IMR-90 (cell line): ENCODE results near the gene AKAP6. TPM values are rescaled to one million over a fixed set of nuclear protein-coding genes. Genes with fewer than 3 reads are reported as not detected.

ENCODE experiments used
- ATAC-seq: fragments of 200-7000 bp; cut with Tn5 transposase; 2 replicates; pipeline ENCODE4 v1.9.1; 2020; ENCODE audit warnings: low read depth, mild to moderate bottlenecking, moderate library complexity
- BruUV-seq: library from RNA; stranded (reverse); fragments of 400-500 nt; replicated peaks from 2 replicates; lab custom pipeline; 2021; lab: Mats Ljungman, UMichigan
- CTCF ChIA-PET: fragments of 300-600 bp; formaldehyde crosslinking; extraction: SDS; loops from one replicate; lab custom pipeline; 2021; ENCODE audit warnings: antibody characterized with exemption; lab: Yijun Ruan, JAX
- POLR2A ChIA-PET: fragments of 300-600 bp; sonication (Branson Sonifier 250); formaldehyde crosslinking; loops from one replicate; lab custom pipeline; 2022; ENCODE audit warnings: antibody characterized with exemption; ENCODE audit not compliant: unreplicated experiment; lab: Charles Lee
- DNase-seq: peaks from one replicate; pipeline ENCODE4 v3.0.0; 2013
- H2AFZ ChIP-seq: replicated peaks from 2 replicates; pipeline ENCODE3; 2013; ENCODE audit warnings: low read length, mild to moderate bottlenecking; ENCODE audit not compliant: poor library complexity
- H2AK5ac ChIP-seq: 2 replicates; pipeline ENCODE4 v1.6.1; 2013; ENCODE audit warnings: low read depth, low read length, inconsistent platforms
- H2AK9ac ChIP-seq: replicated peaks from 2 replicates; pipeline ENCODE3; 2013; ENCODE audit warnings: mild to moderate bottlenecking, low read depth, low read length, moderate library complexity; ENCODE audit not compliant: poor library complexity
- H2BK120ac ChIP-seq: 2 replicates; pipeline ENCODE4 v1.6.1; 2013; ENCODE audit warnings: low read depth, low read length, inconsistent platforms
- H2BK15ac ChIP-seq: 3 replicates; pipeline ENCODE4 v1.6.1; 2013; ENCODE audit warnings: low read depth, low read length, inconsistent platforms
- H2BK20ac ChIP-seq: 2 replicates; pipeline ENCODE4 v1.6.1; 2013; ENCODE audit warnings: low read depth, mild to moderate bottlenecking, inconsistent platforms, low read length, moderate library complexity
- H2BK5ac ChIP-seq: 2 replicates; pipeline ENCODE4 v1.6.1; 2013; ENCODE audit warnings: mild to moderate bottlenecking, low read depth, low read length, inconsistent platforms; ENCODE audit not compliant: poor library complexity, severe bottlenecking
- H3K14ac ChIP-seq: replicated peaks from 2 replicates; pipeline ENCODE4 v1.6.1; 2013; ENCODE audit warnings: low read depth, low read length, inconsistent platforms
- H3K18ac ChIP-seq: 2 replicates; pipeline ENCODE4 v1.6.1; 2013; ENCODE audit warnings: low read depth, low read length, control low read depth
- H3K23ac ChIP-seq: 2 replicates; pipeline ENCODE4 v1.6.1; 2013; ENCODE audit warnings: low read depth, low read length, inconsistent platforms
- H3K27ac ChIP-seq: 2 replicates; pipeline ENCODE4 v1.5.1; 2013; ENCODE audit warnings: mild to moderate bottlenecking, control low read depth, low read length; ENCODE audit not compliant: insufficient read depth
- H3K27me3 ChIP-seq: 2 replicates; pipeline ENCODE4 v1.6.1; 2013; ENCODE audit warnings: low read length; ENCODE audit not compliant: control insufficient read depth, insufficient read depth
- H3K36me3 ChIP-seq: 2 replicates; pipeline ENCODE4 v1.6.1; 2013; ENCODE audit warnings: low read length, mixed read lengths; ENCODE audit not compliant: control insufficient read depth, insufficient read depth
- H3K4ac ChIP-seq: 2 replicates; pipeline ENCODE4 v1.6.1; 2013; ENCODE audit warnings: low read depth, low read length, inconsistent platforms
- H3K4me1 ChIP-seq: 2 replicates; pipeline ENCODE4 v1.6.1; 2013; ENCODE audit warnings: low read length, mixed read lengths; ENCODE audit not compliant: control insufficient read depth, insufficient read depth
- H3K4me2 ChIP-seq: 2 replicates; pipeline ENCODE4 v1.6.1; 2013; ENCODE audit warnings: low read depth, mild to moderate bottlenecking, control low read depth, low read length, moderate library complexity
- H3K4me3 ChIP-seq: 2 replicates; pipeline ENCODE4 v1.5.1; 2013; ENCODE audit warnings: low read depth, mild to moderate bottlenecking, control low read depth, low read length, moderate library complexity; ENCODE audit not compliant: insufficient read depth
- H3K56ac ChIP-seq: 2 replicates; pipeline ENCODE4 v1.6.1; 2013; ENCODE audit warnings: low read length, inconsistent platforms; ENCODE audit not compliant: insufficient read depth; ENCODE audit errors: extremely low read depth
- H3K79me1 ChIP-seq, 2 experiments: 2 replicates each; pipeline ENCODE4 v1.6.1; 2013; ENCODE audit warnings: low read length in 2 of 2, inconsistent platforms in 1 of 2, low read depth in 1 of 2
- H3K9ac ChIP-seq: 2 replicates; pipeline ENCODE4 v1.6.1; 2013; ENCODE audit warnings: low read depth, low read length, control low read depth
- H3K9me1 ChIP-seq: 2 replicates; pipeline ENCODE4 v1.6.1; 2013; ENCODE audit warnings: low read length, inconsistent platforms; ENCODE audit not compliant: insufficient read depth
- H3K9me3 ChIP-seq: 2 replicates; pipeline ENCODE4 v1.6.1; 2013; ENCODE audit warnings: low read length; ENCODE audit not compliant: control insufficient read depth, insufficient read depth
- H4K20me1 ChIP-seq: 2 replicates; pipeline ENCODE4 v1.6.1; 2013; ENCODE audit warnings: low read length, inconsistent platforms; ENCODE audit not compliant: insufficient read depth
- H4K5ac ChIP-seq: 2 replicates; pipeline ENCODE4 v1.6.1; 2013; ENCODE audit warnings: mild to moderate bottlenecking, low read depth, low read length, control low read depth
- H4K8ac ChIP-seq, 2 experiments: 2 replicates each; pipeline ENCODE4 v1.6.1; 2013; ENCODE audit warnings: low read depth in 2 of 2, low read length in 2 of 2, control low read depth in 1 of 2, inconsistent platforms in 1 of 2
- H4K91ac ChIP-seq: 2 replicates; pipeline ENCODE4 v1.6.1; 2013; ENCODE audit warnings: low read depth, low read length, inconsistent platforms; ENCODE audit not compliant: insufficient read depth
- CEBPB ChIP-seq: IDR thresholded peaks from 2 replicates; pipeline ENCODE4 v1.6.1; 2012; ENCODE audit warnings: low read depth, low read length, improper control_type of control experiment
- CHD1 ChIP-seq: IDR thresholded peaks from 2 replicates; pipeline ENCODE4 v1.6.1; 2012; ENCODE audit warnings: low read depth, low read length, improper control_type of control experiment
- FOS ChIP-seq: fragments of 150-350 bp; IDR thresholded peaks from 2 replicates; pipeline ENCODE4 v1.6.1; 2016; ENCODE audit warnings: low read depth, low read length
- MAZ ChIP-seq: IDR thresholded peaks from 2 replicates; pipeline ENCODE4 v1.6.1; 2012; ENCODE audit warnings: low read depth, mild to moderate bottlenecking, low read length, improper control_type of control experiment, moderate library complexity, borderline replicate concordance
- MXI1 ChIP-seq: IDR thresholded peaks from 2 replicates; pipeline ENCODE4 v1.6.1; 2012; ENCODE audit warnings: low read depth, mild to moderate bottlenecking, low read length, moderate library complexity, borderline replicate concordance
- RCOR1 ChIP-seq: IDR thresholded peaks from 2 replicates; pipeline ENCODE4 v1.6.1; 2012; ENCODE audit warnings: mild to moderate bottlenecking, low read length, improper control_type of control experiment; ENCODE audit not compliant: insufficient replicate concordance
- RFX5 ChIP-seq: IDR thresholded peaks from 2 replicates; pipeline ENCODE4 v1.8.0; 2012; ENCODE audit warnings: low read depth, mild to moderate bottlenecking, low read length, moderate library complexity
- SMC3 ChIP-seq: fragments of 150-350 bp; IDR thresholded peaks from 2 replicates; pipeline ENCODE4 v1.6.1; 2016; ENCODE audit warnings: low read depth, mild to moderate bottlenecking, antibody characterized with exemption, low read length, moderate library complexity
- WGBS, 2 experiments: methylation state at CpG; one replicate each; pipeline versions ENCODE4 v1.1.5 to v1.1.7; 2013; ENCODE audit warnings: missing lambda C conversion rate in 2 of 2; ENCODE audit not compliant: insufficient read length in 1 of 2; ENCODE audit errors: extremely low coverage in 2 of 2; 5-methylcytosine and 5-hydroxymethylcytosine counted together
- dilution Hi-C: fragments of 300-500 bp; cut with HindIII; formaldehyde crosslinking; loops from one replicate; pipeline ENCODE4 v1.14.3; 2018; ENCODE audit warnings: low sequenced_read_pairs; ENCODE audit not compliant: unreplicated experiment
- in situ Hi-C: fragments of 300-500 bp; cut with MboI; formaldehyde crosslinking; loops from 3 replicates; pipeline ENCODE4 v1.14.3; 2019; ENCODE audit warnings: low sequenced_read_pairs, inconsistent platforms, mixed read lengths
- intact Hi-C: fragments of 100-400 bp; cut with micrococcal nuclease; formaldehyde crosslinking; loops from 2 replicates; pipeline ENCODE4 v1.10.0; 2022
- polyA plus RNA-seq, 3 experiments: library from polyadenylated mRNA; depleted of rRNA; stranded (reverse); fragments of >200 nt; gene quantifications; 2 replicates each; pipeline ENCODE4 v1.2.3, GENCODE V29; 2012; ENCODE audit warnings: low replicate concordance in 1 of 3
- total RNA-seq: library from RNA; depleted of rRNA; stranded (reverse); fragments of >200 nt; gene quantifications from 2 replicates; pipeline ENCODE4 v1.2.3, GENCODE V29; 2012
- TF ChIP-seq, protein P1 (sequence below): fragments of 150-350 bp; IDR thresholded peaks from 2 replicates; pipeline ENCODE4 v1.6.1; 2017; ENCODE audit warnings: mild to moderate bottlenecking, antibody characterized with exemption, low read length, low read depth

The AKAP6 gene
- total and polyA plus RNA-seq, 2 of the 4 experiments (the other 2 are of a cell fraction): 0.22 to 1.6 TPM

DNA sequence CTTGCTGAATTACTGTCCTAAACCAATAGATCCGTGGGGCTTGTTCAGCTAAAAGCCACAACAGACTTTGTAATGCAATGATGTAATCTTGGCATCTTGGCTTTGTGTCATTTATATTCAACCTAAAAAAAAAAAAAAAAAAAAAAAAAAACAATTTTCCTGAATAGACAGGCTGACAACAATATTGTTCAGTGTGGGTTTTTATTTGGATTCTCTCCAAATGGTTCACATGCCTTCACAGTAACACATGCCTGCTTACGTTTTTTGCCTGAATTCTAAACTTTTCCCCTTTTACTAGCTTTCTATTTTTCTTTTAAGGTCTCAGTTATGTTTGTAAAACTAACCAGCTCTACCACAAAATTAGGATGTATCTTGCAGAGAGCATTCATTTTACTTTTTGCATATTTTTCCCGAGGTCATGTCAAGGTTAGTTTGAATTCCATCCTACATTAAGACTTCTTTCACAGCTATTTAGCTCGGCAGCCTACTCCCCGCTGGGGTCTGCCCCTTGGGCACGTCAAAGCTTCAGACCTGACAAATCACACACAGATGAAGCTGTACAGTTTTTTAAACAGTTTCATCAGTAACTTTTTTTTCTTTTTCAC is 395.9 kb downstream of the AKAP6 start:
- no peak overlapping the region for H3K4ac ChIP-seq
- H3K23ac ChIP-seq: no peak overlapping the region
- POLR2A ChIA-PET: interaction anchor here (0.6 kb wide), 1 partner anchor 59 kb away, joined by 3 read pairs; no protein-coding TSS in a partner anchor
- no peaks in the 10 kb centered on the region for H3K4me1 ChIP-seq
- H2AK9ac ChIP-seq: no peak overlapping the region
- WGBS, 2 experiments: 0% methylated on average over 1 of the region's 6 CpGs; no CpG with 5 or more reads in 1 of the 2 experiments
- no peak overlapping the region for H3K14ac ChIP-seq
- H2BK15ac ChIP-seq: no peak overlapping the region
- peak; percentile 28 for DNase-seq
- H3K4me3 ChIP-seq: 0 out of 2 replicates have a peak overlapping the region, but pooled peaks have one; percentile 2
- dilution Hi-C loops (no loop called here), intact Hi-C loops (no loop called here), in situ Hi-C loops (no loop called here)
- H4K8ac ChIP-seq: no peak overlapping the region; a peak in 1 of 4 replicates
- no peaks in the 10 kb centered on the region for H3K9me1 ChIP-seq
- H3K36me3 ChIP-seq: no peaks in the 10 kb centered on the region
- no peaks in the 10 kb centered on the region for H3K9me3 ChIP-seq
- no TSS peak for BruUV-seq
- CTCF ChIA-PET: interaction anchor here (0.6 to 0.8 kb wide), 3 partner anchors 9 to 165 kb away, joined by 3 to 4 read pairs (median 4); no protein-coding TSS in a partner anchor
- H3K27me3 ChIP-seq: no peaks in the 10 kb centered on the region; the same call in 1 of the 2 replicates
- H2AFZ ChIP-seq: no peak overlapping the region
- H3K18ac ChIP-seq: no peak overlapping the region
- H2AK5ac ChIP-seq: no peak overlapping the region
- H4K20me1 ChIP-seq: no peaks in the 10 kb centered on the region
- H3K56ac ChIP-seq: no peak overlapping the region
- H2BK20ac ChIP-seq: no peak overlapping the region
- H2BK120ac ChIP-seq: no peak overlapping the region
- ATAC-seq: peak; percentile 21; the same call in 1 of the 2 replicates
- no peak overlapping the region for H3K27ac ChIP-seq
- H4K91ac ChIP-seq: no peak overlapping the region
- no peak overlapping the region for H4K5ac ChIP-seq
- no peak overlapping the region for H2BK5ac ChIP-seq
- TF ChIP-seq, protein P1, sequence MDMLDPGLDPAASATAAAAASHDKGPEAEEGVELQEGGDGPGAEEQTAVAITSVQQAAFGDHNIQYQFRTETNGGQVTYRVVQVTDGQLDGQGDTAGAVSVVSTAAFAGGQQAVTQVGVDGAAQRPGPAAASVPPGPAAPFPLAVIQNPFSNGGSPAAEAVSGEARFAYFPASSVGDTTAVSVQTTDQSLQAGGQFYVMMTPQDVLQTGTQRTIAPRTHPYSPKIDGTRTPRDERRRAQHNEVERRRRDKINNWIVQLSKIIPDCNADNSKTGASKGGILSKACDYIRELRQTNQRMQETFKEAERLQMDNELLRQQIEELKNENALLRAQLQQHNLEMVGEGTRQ: no peak
- TF ChIP-seq SMC3: no peak
- no peak for TF ChIP-seq MAZ
- TF ChIP-seq RCOR1: no peak
- TF ChIP-seq CHD1: no peak
- TF ChIP-seq RFX5: no peak
- no peak for TF ChIP-seq MXI1
- no peak for TF ChIP-seq FOS
- TF ChIP-seq CEBPB: no peak
- no peak overlapping the region for H3K9ac ChIP-seq
- peak overlapping the region; percentile 41 for H3K4me2 ChIP-seq
- no peaks in the 10 kb centered on the region for H3K79me1 ChIP-seq
